ENCODE measurements around the gene CDK5. TPM values are rescaled to one million over a fixed set of nuclear protein-coding genes. Genes with fewer than 3 reads are reported as not detected.

CDK5 gene
- total RNA-seq, 5 donors from 2014 or later (not counting 1 experiment from before 2014, with no cell fraction given), result 5.3 to 8.4 (median 6.5) TPM

DNA sequence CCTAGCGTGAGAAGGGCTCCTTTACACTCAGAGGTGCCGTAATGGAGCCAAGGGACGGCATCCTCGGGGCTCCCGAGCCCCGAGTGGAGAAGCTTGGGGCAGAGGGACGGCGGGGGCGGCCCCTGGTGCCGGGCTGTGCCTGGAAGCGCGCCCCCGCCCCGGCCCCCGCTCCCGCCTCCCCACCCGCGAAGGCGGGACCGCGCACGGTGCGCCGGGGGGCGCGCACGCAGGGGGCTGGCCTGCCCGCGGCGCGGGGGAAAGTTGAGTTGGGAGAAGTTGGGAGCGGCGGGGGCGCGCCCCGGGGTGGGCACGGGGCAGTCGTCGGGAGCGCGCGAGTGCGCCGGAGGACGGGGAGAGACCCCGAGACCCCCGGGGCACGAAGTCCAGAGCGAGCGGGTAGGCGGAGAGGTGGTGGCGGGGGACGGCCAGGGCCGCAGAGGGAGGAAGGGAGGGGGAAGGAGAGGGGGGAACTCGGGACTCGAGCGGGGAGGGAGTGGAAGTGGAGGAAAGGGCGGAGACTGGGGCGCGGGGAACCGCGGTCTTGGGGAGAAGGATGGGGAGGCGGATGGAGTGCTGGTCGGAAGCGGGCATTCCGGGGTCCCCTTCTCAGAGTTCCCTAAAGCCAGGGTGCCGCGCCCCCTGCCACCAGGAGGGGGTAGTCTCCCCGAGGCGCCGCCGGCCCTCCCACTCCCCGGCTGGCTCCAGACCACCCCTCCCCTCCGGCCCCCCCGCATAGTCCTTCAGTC lies 1.8 kb upstream of the CDK5 start, which contains the start of gene SLC4A2:
Gene SLC4A2, plus strand, starts transcription at position 223 of the 746 bp plus-strand sequence. CDS start 2,399 bp downstream, outside the sequence.
- Mint-ChIP-seq H3K27ac (peak within 1 kb of the TSS; percentile 95 to 96), H3K36me3 (peaks cover 2% of the 10 kb centered on the region), H3K27me3 (no peaks in the 10 kb centered on the region), H3K4me3 (peak within 1 kb of the TSS; percentile 90), H3K9me3 (no peaks in the 10 kb centered on the region), H3K4me1 (peaks cover 32 to 43% (median 41%) of the 10 kb centered on the region in 3 donors)
- ChIA-PET CTCF (interaction anchor here in 1 of 2 donors (1.7 kb wide), 1 partner anchor 21 kb away, joined by 5 read pairs; the partner anchor contains the start of gene FASTK), POLR2A (no interaction called here)
- H3K9me3 ChIP-seq, result no peaks in the 10 kb centered on the region
- no peaks in the 10 kb centered on the region for H3K27me3 ChIP-seq (replicated peaks in 1 of 2; ENCODE audit: control insufficient read depth in 2 of 2, extremely low read depth in 1 of 2, insufficient read depth in 2 of 2, low read length in 1 of 2)
- H3K4me1 ChIP-seq (ENCODE audit: control insufficient read depth in 1 of 2, extremely low read depth in 1 of 2, insufficient read depth in 2 of 2, low read length in 2 of 2), result peaks cover 26 to 51% of the 10 kb centered on the region in 2 experiments
- DNase-seq (peak in 33 of 35 experiments; percentile 21 to 82 (median 54)), ATAC-seq (replicated peaks in 1 of 4) (peak in 3 of 4 experiments; percentile 12 to 21 (median 15))
- WGBS (ENCODE audit: insufficient coverage), result under 1% methylated on average over 52 of the region's 75 CpGs
- H3K27ac ChIP-seq (ENCODE audit: low read length), result peak within 1 kb of the TSS; percentile 94
- peak within 1 kb of the TSS; percentile 77 to 85 for H3K4me3 ChIP-seq (ENCODE audit: control insufficient read depth in 1 of 2, extremely low read depth in 1 of 2, low read length in 1 of 2)
- peaks cover 0 to 6% of the 10 kb centered on the region in 2 donors for H3K36me3 ChIP-seq (ENCODE audit: control insufficient read depth in 2 of 2, extremely low read depth in 1 of 2, insufficient read depth in 1 of 2, low read length in 1 of 2)

DNA sequence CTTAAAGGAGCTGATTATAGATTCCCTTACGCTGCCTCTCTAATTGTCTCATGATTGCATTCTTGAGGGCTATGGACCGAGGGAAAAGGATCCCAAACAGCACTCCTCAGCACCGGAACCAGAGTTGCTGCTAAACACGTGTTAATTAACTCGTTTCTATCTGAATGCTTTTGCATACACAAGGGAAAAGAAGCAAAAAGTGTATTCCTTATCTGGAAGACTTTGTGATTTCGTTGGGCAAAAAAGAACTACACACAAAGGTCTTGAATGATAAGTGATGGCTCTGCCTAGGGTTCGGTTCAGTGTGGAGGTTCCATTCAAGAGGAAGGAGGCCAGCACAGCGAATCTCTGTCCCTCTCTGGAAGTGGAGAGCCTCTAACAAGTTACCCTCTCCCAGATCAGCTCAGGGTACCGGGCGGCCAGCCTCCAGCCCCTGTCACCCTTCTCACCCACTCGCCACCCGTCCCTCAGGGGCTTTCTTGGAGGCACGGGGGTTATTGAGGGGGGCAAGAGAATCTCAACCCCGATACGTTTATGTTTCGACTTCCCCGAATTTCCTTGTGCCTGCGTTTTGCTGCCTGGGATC lies 1.2 kb upstream of the CDK5 start:
- H3K36me3 ChIP-seq (ENCODE audit: control insufficient read depth in 2 of 2, extremely low read depth in 1 of 2, insufficient read depth in 1 of 2, low read length in 1 of 2), result peaks cover 0 to 4% of the 10 kb centered on the region in 2 donors
- H3K9me3 Mint-ChIP-seq, result no peaks in the 10 kb centered on the region
- H3K4me1 Mint-ChIP-seq, result peaks cover 32 to 43% (median 41%) of the 10 kb centered on the region in 3 donors
- ATAC-seq (replicated peaks in 1 of 4) (no peak), DNase-seq (peak in 2 of 35 experiments; percentile 7 to 46)
- POLR2A ChIA-PET, result no interaction called here
- peak overlapping the region; percentile 77 to 85 for H3K4me3 ChIP-seq (ENCODE audit: control insufficient read depth in 1 of 2, extremely low read depth in 1 of 2, low read length in 1 of 2)
- no peaks in the 10 kb centered on the region for H3K27me3 Mint-ChIP-seq
- H3K4me1 ChIP-seq (ENCODE audit: control insufficient read depth in 1 of 2, extremely low read depth in 1 of 2, insufficient read depth in 2 of 2, low read length in 2 of 2), result peaks cover 26 to 51% of the 10 kb centered on the region in 2 experiments
- CTCF ChIA-PET, result interaction anchor here in 1 of 2 donors (0.6 to 1.7 kb wide), 2 partner anchors 22 to 82 kb away, joined by 4 to 5 read pairs; partner anchors contain the start of gene FASTK
- peak overlapping the region; percentile 94 for H3K27ac ChIP-seq (ENCODE audit: low read length)
- H3K36me3 Mint-ChIP-seq, result peaks cover 4% of the 10 kb centered on the region
- H3K9me3 ChIP-seq, result no peaks in the 10 kb centered on the region
- no peaks in the 10 kb centered on the region for H3K27me3 ChIP-seq (replicated peaks in 1 of 2; ENCODE audit: control insufficient read depth in 2 of 2, extremely low read depth in 1 of 2, insufficient read depth in 2 of 2, low read length in 1 of 2)
- peak overlapping the region; percentile 90 for H3K4me3 Mint-ChIP-seq
- peak overlapping the region; percentile 95 to 96 for H3K27ac Mint-ChIP-seq
- 8% methylated on average over 7 of the region's 18 CpGs for WGBS (ENCODE audit: insufficient coverage)

DNA sequence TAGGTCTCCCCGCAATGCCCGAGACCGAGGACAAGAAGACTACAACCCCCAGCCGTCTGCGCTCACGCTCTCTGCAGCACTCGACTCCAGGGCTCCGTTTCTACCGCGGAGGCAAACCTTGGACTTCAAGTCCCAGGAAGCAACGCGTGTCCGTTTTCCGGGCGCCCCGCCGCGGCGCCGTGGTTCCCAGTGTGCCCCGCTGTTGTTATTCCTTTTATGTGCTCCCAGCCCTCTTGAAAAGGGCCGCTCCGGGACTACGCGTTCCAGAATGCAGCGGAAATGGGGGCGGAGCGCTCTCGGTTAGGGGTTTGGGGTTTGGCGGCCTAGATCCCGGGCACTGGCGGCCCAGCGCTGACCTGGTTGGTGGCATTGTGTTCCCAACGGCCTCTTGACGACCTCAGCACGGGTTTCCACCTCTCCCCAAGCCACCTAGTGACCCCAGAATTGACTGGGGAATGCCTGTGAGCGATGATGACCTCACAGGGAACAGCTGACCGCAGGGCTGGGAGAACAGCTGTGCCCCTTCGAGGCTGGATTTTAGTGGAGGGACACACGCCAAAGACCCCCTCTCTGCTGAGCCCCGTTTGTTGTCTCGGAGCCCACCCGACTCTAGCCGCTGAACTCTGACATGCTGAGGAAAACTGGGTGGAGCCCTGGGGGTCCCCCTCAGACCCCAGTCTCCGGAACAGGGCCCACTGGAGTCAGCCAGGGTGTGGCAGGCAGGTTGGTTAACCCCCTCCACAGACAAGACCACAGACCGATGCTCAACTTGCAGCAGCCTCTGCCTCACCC lies 488 bp upstream of the CDK5 start:
- H3K27ac Mint-ChIP-seq, result peak overlapping the region; percentile 95 to 96

DNA sequence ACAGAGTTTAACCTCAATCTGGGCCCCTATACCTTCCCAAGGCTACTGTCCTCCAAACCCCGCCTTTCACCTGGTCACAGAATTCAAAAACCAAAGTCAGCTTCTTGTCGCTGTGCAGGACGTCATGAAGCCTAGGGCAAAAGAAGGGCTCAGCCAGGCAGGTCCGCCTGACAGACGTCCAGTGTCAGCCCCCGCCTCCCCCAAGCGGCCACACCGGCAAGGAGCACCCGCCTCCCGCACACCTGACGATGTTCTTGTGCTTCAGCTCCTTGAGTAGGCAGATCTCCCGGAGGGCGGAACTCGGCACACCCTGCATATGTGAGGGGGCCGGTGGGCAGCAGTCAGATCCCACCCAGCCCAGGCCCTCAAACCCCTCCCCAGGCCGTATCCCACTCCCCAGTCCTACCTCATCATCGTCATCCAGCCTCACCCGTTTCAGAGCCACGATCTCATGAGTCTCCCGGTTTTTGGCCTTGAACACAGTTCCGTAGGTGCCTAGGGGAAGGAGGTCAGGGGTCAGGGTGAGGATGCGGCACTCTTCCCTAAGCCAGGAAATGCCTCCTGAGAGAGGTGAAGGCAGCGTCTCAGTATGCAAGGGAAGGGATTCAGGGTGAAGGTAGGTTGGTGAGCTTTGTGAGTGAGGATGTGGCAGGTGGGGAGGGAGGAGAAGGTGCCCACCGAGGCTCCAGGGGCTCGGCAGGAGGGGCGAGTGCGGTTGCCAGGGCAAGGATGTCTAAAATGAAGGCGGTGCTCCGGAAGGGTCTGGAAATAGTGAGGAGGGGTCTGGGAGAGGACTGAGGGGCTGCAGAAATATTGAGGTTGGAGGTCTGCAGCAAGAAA lies 811 bp downstream of the CDK5 start:
- peaks cover 39 to 53% (median 49%) of the 10 kb centered on the region in 3 donors for H3K4me1 Mint-ChIP-seq
- WGBS (ENCODE audit: insufficient coverage), result 66% methylated on average over 20 of the region's 29 CpGs
- DNase-seq, result no peak
- peak overlapping the region; percentile 90 for H3K4me3 Mint-ChIP-seq
- H3K36me3 ChIP-seq (ENCODE audit: control insufficient read depth in 2 of 2, extremely low read depth in 1 of 2, insufficient read depth in 1 of 2, low read length in 1 of 2), result no peaks in the 10 kb centered on the region
- H3K4me1 ChIP-seq (ENCODE audit: control insufficient read depth in 1 of 2, extremely low read depth in 1 of 2, insufficient read depth in 2 of 2, low read length in 2 of 2), result peaks cover 28 to 56% of the 10 kb centered on the region in 2 experiments
- ChIA-PET CTCF (no interaction called here), POLR2A (no interaction called here)
- H3K9me3 ChIP-seq, result no peaks in the 10 kb centered on the region
- H3K27me3 Mint-ChIP-seq, result peaks cover 0 to 4% of the 10 kb centered on the region in 2 donors
- H3K27ac ChIP-seq (ENCODE audit: low read length), result no peak overlapping the region
- H3K36me3 Mint-ChIP-seq, result peaks cover 8% of the 10 kb centered on the region
- H3K27ac Mint-ChIP-seq, result peak overlapping the region in 1 of 2 donors; percentile 95
- peak overlapping the region; percentile 85 to 88 for H3K4me3 ChIP-seq (ENCODE audit: control insufficient read depth in 1 of 2, extremely low read depth in 1 of 2, low read length in 1 of 2)
- peaks cover 0 to 6% of the 10 kb centered on the region in 2 experiments for H3K27me3 ChIP-seq (replicated peaks in 1 of 2; ENCODE audit: control insufficient read depth in 2 of 2, extremely low read depth in 1 of 2, insufficient read depth in 2 of 2, low read length in 1 of 2)
- H3K9me3 Mint-ChIP-seq, result no peaks in the 10 kb centered on the region
- no peak for ATAC-seq (replicated peaks in 1 of 4)

More for the DNA sequence above, 488 bp upstream of the CDK5 start:
- ATAC-seq (replicated peaks in 1 of 4), result peak; percentile 91 to 94 (median 92)
- H3K36me3 Mint-ChIP-seq, result peaks cover 4% of the 10 kb centered on the region
- under 1% methylated on average over 40 of the region's 46 CpGs for WGBS (ENCODE audit: insufficient coverage)
- H3K4me1 ChIP-seq (ENCODE audit: control insufficient read depth in 1 of 2, extremely low read depth in 1 of 2, insufficient read depth in 2 of 2, low read length in 2 of 2), result peaks cover 28 to 56% of the 10 kb centered on the region in 2 experiments
- POLR2A ChIA-PET, result no interaction called here
- H3K4me3 ChIP-seq (ENCODE audit: control insufficient read depth in 1 of 2, extremely low read depth in 1 of 2, low read length in 1 of 2), result peak overlapping the region; percentile 85 to 88
- H3K9me3 Mint-ChIP-seq, result no peaks in the 10 kb centered on the region
- peaks cover 0 to 4% of the 10 kb centered on the region in 2 donors for H3K36me3 ChIP-seq (ENCODE audit: control insufficient read depth in 2 of 2, extremely low read depth in 1 of 2, insufficient read depth in 1 of 2, low read length in 1 of 2)
- no peaks in the 10 kb centered on the region for H3K27me3 Mint-ChIP-seq
- CTCF ChIA-PET, result interaction anchor here in 1 of 2 donors (0.6 to 1.7 kb wide), 2 partner anchors 22 to 81 kb away, joined by 4 to 5 read pairs; partner anchors contain the start of gene FASTK
- H3K4me1 Mint-ChIP-seq, result peaks cover 34 to 44% (median 42%) of the 10 kb centered on the region in 3 donors
- peak; percentile 91 to 99 (median 97) for DNase-seq
- H3K9me3 ChIP-seq, result no peaks in the 10 kb centered on the region
- peaks cover 0 to 2% of the 10 kb centered on the region in 2 experiments for H3K27me3 ChIP-seq (replicated peaks in 1 of 2; ENCODE audit: control insufficient read depth in 2 of 2, extremely low read depth in 1 of 2, insufficient read depth in 2 of 2, low read length in 1 of 2)
- H3K27ac ChIP-seq (ENCODE audit: low read length), result peak overlapping the region; percentile 94
- peak overlapping the region; percentile 90 for H3K4me3 Mint-ChIP-seq

DNA sequence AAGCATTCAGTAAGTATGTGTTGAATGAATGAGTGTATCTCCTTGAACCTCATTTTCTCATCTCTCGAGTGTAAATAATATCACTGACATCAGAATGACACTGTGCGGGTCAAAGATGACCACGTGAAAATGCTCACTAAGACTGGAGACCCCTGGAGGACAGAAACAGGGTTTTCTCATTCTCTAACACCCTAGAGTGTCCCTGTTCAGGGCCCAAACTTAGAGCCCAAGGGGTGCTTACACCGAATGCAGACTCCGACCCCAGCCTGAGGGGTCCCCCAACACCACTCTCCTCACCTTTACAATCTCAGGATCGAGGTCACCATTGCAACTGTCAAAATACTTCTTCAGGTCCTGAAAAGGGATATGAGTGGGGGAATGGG lies 1.4 kb downstream of the CDK5 start:
- peaks cover 28 to 56% of the 10 kb centered on the region in 2 experiments for H3K4me1 ChIP-seq (ENCODE audit: control insufficient read depth in 1 of 2, extremely low read depth in 1 of 2, insufficient read depth in 2 of 2, low read length in 2 of 2)
- H3K27ac Mint-ChIP-seq, result no peak overlapping the region
- no peak for DNase-seq

More for the DNA sequence above, 1.4 kb downstream of the CDK5 start:
- H3K4me3 Mint-ChIP-seq, result peak overlapping the region; percentile 90
- H3K4me3 ChIP-seq (ENCODE audit: control insufficient read depth in 1 of 2, extremely low read depth in 1 of 2, low read length in 1 of 2), result no peak overlapping the region
- peaks cover 8% of the 10 kb centered on the region for H3K36me3 Mint-ChIP-seq
- ATAC-seq (replicated peaks in 1 of 4), result no peak
- H3K36me3 ChIP-seq (ENCODE audit: control insufficient read depth in 2 of 2, extremely low read depth in 1 of 2, insufficient read depth in 1 of 2, low read length in 1 of 2), result no peaks in the 10 kb centered on the region
- peaks cover 33 to 47% (median 46%) of the 10 kb centered on the region in 3 donors for H3K4me1 Mint-ChIP-seq
- CTCF ChIA-PET, result no interaction called here
- peaks cover 0 to 10% of the 10 kb centered on the region in 2 experiments for H3K27me3 ChIP-seq (replicated peaks in 1 of 2; ENCODE audit: control insufficient read depth in 2 of 2, extremely low read depth in 1 of 2, insufficient read depth in 2 of 2, low read length in 1 of 2)
- no peaks in the 10 kb centered on the region for H3K9me3 ChIP-seq
- H3K27ac ChIP-seq (ENCODE audit: low read length), result no peak overlapping the region
- no peaks in the 10 kb centered on the region for H3K9me3 Mint-ChIP-seq
- POLR2A ChIA-PET, result interaction anchor here in 1 of 2 donors (0.6 kb wide), 1 partner anchor 21 kb away, joined by 4 read pairs; no protein-coding TSS in a partner anchor
- WGBS (ENCODE audit: insufficient coverage), result 100% methylated on average over 2 of the region's 6 CpGs
- peaks cover 0 to 4% of the 10 kb centered on the region in 2 donors for H3K27me3 Mint-ChIP-seq

Measured in T-cell (primary cell).